K562 (cell line): ENCODE measurements around the gene TRMT1. TPM values are rescaled to one million over a fixed set of nuclear protein-coding genes. Genes with fewer than 3 reads are reported as not detected.

ENCODE experiments used
- ATF1 ChIP-seq, 2 experiments: fragments of 450-650 bp in 1 of 2; IDR thresholded peaks; 2 replicates each; pipeline ENCODE4 v1.6.1; 2016; ENCODE audit warnings: missing compliant biosample characterization in 1 of 2, missing genetic modification characterization in 1 of 2
- CCAR2 ChIP-seq: fragments of 200-400 bp; formaldehyde crosslinking; IDR thresholded peaks from 2 replicates; pipeline ENCODE4 v1.6.1; 2017; ENCODE audit warnings: mild to moderate bottlenecking, low read depth, low read length
- DPF2 ChIP-seq: fragments of 450-650 bp; IDR thresholded peaks from 2 replicates; pipeline ENCODE4 v1.6.1; 2016
- FOSL1 ChIP-seq: fragments of 200-800 bp; sonication (Bioruptor generic); conservative IDR thresholded peaks from 2 replicates; pipeline ENCODE4 v1.6.1; 2016; ENCODE audit warnings: missing genetic modification characterization, missing compliant biosample characterization
- HNRNPH1 ChIP-seq: fragments of 200-400 bp; formaldehyde crosslinking; optimal IDR thresholded peaks from 2 replicates; pipeline ENCODE3; 2017; ENCODE audit warnings: low read depth, mild to moderate bottlenecking, low read length, moderate library complexity
- LEF1 ChIP-seq: fragments of 450-650 bp; IDR thresholded peaks from 2 replicates; pipeline ENCODE4 v1.6.1; 2016; ENCODE audit warnings: mild to moderate bottlenecking
- MECOM ChIP-seq: fragments of 250-450 bp; sonication (Bioruptor Pico); IDR thresholded peaks from 2 replicates; pipeline ENCODE4 v1.8.0; 2022; ENCODE audit warnings: inconsistent platforms
- NBN ChIP-seq: fragments of 450-650 bp; IDR thresholded peaks from 2 replicates; pipeline ENCODE4 v1.6.1; 2016; ENCODE audit warnings: low read depth, mild to moderate bottlenecking
- NR2C1 ChIP-seq, 2 experiments: fragments of 450-650 bp; IDR thresholded peaks; 2 replicates each; pipeline ENCODE4 v1.6.1; 2017; ENCODE audit warnings: mild to moderate bottlenecking in 2 of 2, antibody characterized with exemption in 1 of 2, inconsistent platforms in 1 of 2, missing compliant biosample characterization in 1 of 2, missing genetic modification characterization in 1 of 2
- RB1 ChIP-seq: fragments of 450-650 bp; IDR thresholded peaks from 2 replicates; pipeline ENCODE4 v1.6.1; 2017; ENCODE audit warnings: low read depth, mild to moderate bottlenecking
- RNF2 ChIP-seq: sonication (generic); IDR thresholded peaks from 2 replicates; pipeline ENCODE4 v1.6.1; 2016
- TRIM25 ChIP-seq: fragments of 450-650 bp; IDR thresholded peaks from 2 replicates; pipeline ENCODE4 v1.7.0; 2016; ENCODE audit warnings: borderline replicate concordance
- ZBTB33 ChIP-seq: sonication (generic); formaldehyde crosslinking; IDR thresholded peaks from 2 replicates; pipeline ENCODE4 v1.8.1; 2023; ENCODE audit warnings: mild to moderate bottlenecking, missing genetic modification reagents
- ZBTB40 ChIP-seq, 2 experiments: fragments of 450-650 bp in 1 of 2; sonication (generic) in 1 of 2; formaldehyde crosslinking in 1 of 2; IDR thresholded peaks; 2 replicates each; pipeline versions ENCODE4 v1.7.1 to v1.9.0; 2016 to 2022; ENCODE audit warnings: inconsistent platforms in 1 of 2, mild to moderate bottlenecking in 1 of 2, missing genetic modification reagents in 1 of 2
- polyA plus RNA-seq, 8 experiments: library from polyadenylated mRNA; depleted of rRNA in 4 of 8; stranded (reverse) in 5 of 8; unstranded in 3 of 8; fragments of >200 nt; fragmentation: Nextera tagmentation in 2 of 8; fragmentation: Illumina TruSeq in 1 of 8; extraction: Ambion mirVana in 2 of 8; extraction: Trizol in 1 of 8; gene quantifications; 2 replicates each; pipeline versions ENCODE4 v1.2.1 to v1.2.3, GENCODE V29; 2011 to 2014; ENCODE audit warnings: inconsistent platforms in 1 of 8, missing spikeins in 1 of 8
- total RNA-seq, 7 experiments: library from RNA; depleted of rRNA in 6 of 7; stranded (reverse); fragments of >200 nt in 6 of 7; fragmentation: Illumina TruSeq in 2 of 7; extraction: Trizol in 2 of 7; gene quantifications; 2 replicates each; pipeline versions ENCODE4 v1.2.1 to v1.2.3, GENCODE V29; 2011 to 2021; ENCODE audit warnings: low replicate concordance in 1 of 7

The TRMT1 gene
- total and polyA plus RNA-seq, 9 of the 15 experiments (the other 6 are each of a cell fraction or from before 2014, with no cell fraction given) = 5.8 to 158 (median 54.3) TPM

- TF ChIP-seq TRIM25 (peak; percentile 18; the same call in 1 of the 2 replicates), LEF1 (peak; percentile 85), HNRNPH1 (no peak), NBN (0 out of 2 replicates have a peak, but pooled peaks have one; percentile 48), RNF2 (peak; percentile 43; the same call in 1 of the 2 replicates), ZBTB33 (no peak), NR2C1 (IDR thresholded peaks at IDR 0.05) (0 out of 2 replicates have a peak, but pooled peaks have one; percentile 2), NR2C1 (tag; IDR thresholded peaks at IDR 0.05) (no peak), CCAR2 (no peak), ATF1 (CRISPR knock-in tag; IDR thresholded peaks at IDR 0.05) (no peak), ATF1 (tag; IDR thresholded peaks at IDR 0.05) (no peak), FOSL1 (no peak; the same call in none of the 2 replicates), DPF2 (no peak), RB1 (peak; percentile 67; the same call in 1 of the 2 replicates), ZBTB40 (IDR thresholded peaks at IDR 0.05) (0 out of 2 replicates have a peak, but pooled peaks have one; percentile 36), ZBTB40 (CRISPR knock-in tag; IDR thresholded peaks at IDR 0.05) (no peak), MECOM (0 out of 2 replicates have a peak, but pooled peaks have one; percentile 3)
Measured at GRCh38 chr19:13163609-13164342, 47.2 kb upstream of the TRMT1 start (continued).
